Mucosa of descending colon (tissue), 3 donors: ENCODE data around the gene GRK5. TPM values are rescaled to one million over a fixed set of nuclear protein-coding genes. Genes with fewer than 3 reads are reported as not detected.

Experiments
- ATAC-seq: fragments of 200-7000 bp; cut with Tn5 transposase; one replicate; pipeline ENCODE4 v1.9.1; 2020; ENCODE audit warnings: mild to moderate bottlenecking, moderate library complexity
- DNase-seq, 3 donors: peaks; one replicate each; pipeline ENCODE4 v3.0.0-alpha.2; 2020
- H3K36me3 ChIP-seq: fragments of 200-600 bp; one replicate; pipeline ENCODE4 v1.8.0; 2021; ENCODE audit warnings: low read depth, mild to moderate bottlenecking
- H3K4me1 ChIP-seq: fragments of 200-600 bp; one replicate; pipeline ENCODE4 v1.8.0; 2021; ENCODE audit warnings: low read depth, mild to moderate bottlenecking
- H3K4me3 ChIP-seq: fragments of 200-600 bp; one replicate; pipeline ENCODE4 v1.8.0; 2021; ENCODE audit warnings: mild to moderate bottlenecking
- H3K9me3 ChIP-seq: fragments of 200-600 bp; one replicate; pipeline ENCODE4 v1.8.0; 2021; ENCODE audit warnings: mild to moderate bottlenecking
- intact Hi-C, 2 donors: fragments of 100-400 bp; cut with DNase I in 1 of 2; cut with micrococcal nuclease in 1 of 2; formaldehyde crosslinking; loops; one replicate each; pipeline versions ENCODE4 v1.11.0 to v1.11.1; 2022; cut with DNase I, micrococcal nuclease
- total RNA-seq, 3 donors: library from RNA; stranded (reverse); fragmentation: NEBNext Ultra II Directional in 2 of 3; extraction: Animal tissue kit (Norgen Biotek cat#: 25700) in 2 of 3; gene quantifications; one replicate each; pipeline versions ENCODE4 v1.2.1 to v1.2.4, GENCODE V29; 2021 to 2023
- TF ChIP-seq, protein P1 (sequence below): fragments of 200-600 bp; IDR thresholded peaks from one replicate; pipeline ENCODE4 v1.8.0; 2022; ENCODE audit warnings: antibody characterized with exemption, mild to moderate bottlenecking
- donor health status: DM: no; HTN: no; CAD: no; lungs with moderate emphysema.
- donor health status: DM: no; HTN: no; CAD: no.
- donor health status: DM: no; HTN: yes; CAD: no.

GRK5 gene
- total RNA-seq, 3 donors from 2014 or later: 6.6 to 27.1 (median 8.3) TPM

GRCh38 chr10:119342335-119342734 is 135.0 kb downstream of the GRK5 start:
- intact Hi-C loops: no loop called here
- DNase-seq (no peak), ATAC-seq (no peak)
- Histone ChIP-seq H3K9me3 (no peaks in the 10 kb centered on the region), H3K4me1 (no peaks in the 10 kb centered on the region), H3K36me3 (no peaks in the 10 kb centered on the region), H3K4me3 (no peak overlapping the region)
- TF ChIP-seq, protein P1, sequence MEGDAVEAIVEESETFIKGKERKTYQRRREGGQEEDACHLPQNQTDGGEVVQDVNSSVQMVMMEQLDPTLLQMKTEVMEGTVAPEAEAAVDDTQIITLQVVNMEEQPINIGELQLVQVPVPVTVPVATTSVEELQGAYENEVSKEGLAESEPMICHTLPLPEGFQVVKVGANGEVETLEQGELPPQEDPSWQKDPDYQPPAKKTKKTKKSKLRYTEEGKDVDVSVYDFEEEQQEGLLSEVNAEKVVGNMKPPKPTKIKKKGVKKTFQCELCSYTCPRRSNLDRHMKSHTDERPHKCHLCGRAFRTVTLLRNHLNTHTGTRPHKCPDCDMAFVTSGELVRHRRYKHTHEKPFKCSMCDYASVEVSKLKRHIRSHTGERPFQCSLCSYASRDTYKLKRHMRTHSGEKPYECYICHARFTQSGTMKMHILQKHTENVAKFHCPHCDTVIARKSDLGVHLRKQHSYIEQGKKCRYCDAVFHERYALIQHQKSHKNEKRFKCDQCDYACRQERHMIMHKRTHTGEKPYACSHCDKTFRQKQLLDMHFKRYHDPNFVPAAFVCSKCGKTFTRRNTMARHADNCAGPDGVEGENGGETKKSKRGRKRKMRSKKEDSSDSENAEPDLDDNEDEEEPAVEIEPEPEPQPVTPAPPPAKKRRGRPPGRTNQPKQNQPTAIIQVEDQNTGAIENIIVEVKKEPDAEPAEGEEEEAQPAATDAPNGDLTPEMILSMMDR: no peak

DNA sequence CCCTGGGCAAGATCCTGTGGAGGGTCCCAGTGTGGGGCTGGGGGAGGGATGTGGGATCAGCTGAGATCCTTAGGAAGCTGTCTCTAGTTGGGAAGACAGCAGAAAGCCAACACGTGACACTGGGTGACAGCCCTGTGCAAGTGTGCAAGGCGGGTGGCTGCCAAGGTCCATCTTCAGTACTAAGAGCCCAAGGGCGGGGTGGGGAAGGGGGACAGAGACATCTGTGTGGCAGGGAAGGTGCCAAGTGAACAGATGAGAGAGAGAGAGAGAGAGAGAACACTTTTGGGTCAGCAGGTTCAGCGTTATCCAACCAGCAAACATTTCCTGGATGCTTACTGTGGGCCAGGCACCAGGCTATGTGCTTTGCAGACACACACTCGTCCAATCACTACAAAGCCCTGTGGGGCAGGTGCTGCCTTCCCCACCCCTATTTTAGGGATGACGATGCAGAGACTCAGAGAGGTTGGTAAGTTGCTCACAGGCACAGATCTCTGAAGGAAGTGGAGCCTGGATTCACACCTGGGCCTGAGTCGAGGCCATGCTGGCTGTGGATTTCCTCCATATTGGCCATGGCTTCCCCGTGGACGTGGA is 135.7 kb downstream of the GRK5 start:
- H3K4me3 ChIP-seq: no peak overlapping the region
- DNase-seq (no peak), ATAC-seq (no peak)
- no peaks in the 10 kb centered on the region for H3K36me3 ChIP-seq
- intact Hi-C loops: no loop called here
- H3K4me1 ChIP-seq: no peaks in the 10 kb centered on the region
- TF ChIP-seq, protein P1: no peak
- no peaks in the 10 kb centered on the region for H3K9me3 ChIP-seq

DNA sequence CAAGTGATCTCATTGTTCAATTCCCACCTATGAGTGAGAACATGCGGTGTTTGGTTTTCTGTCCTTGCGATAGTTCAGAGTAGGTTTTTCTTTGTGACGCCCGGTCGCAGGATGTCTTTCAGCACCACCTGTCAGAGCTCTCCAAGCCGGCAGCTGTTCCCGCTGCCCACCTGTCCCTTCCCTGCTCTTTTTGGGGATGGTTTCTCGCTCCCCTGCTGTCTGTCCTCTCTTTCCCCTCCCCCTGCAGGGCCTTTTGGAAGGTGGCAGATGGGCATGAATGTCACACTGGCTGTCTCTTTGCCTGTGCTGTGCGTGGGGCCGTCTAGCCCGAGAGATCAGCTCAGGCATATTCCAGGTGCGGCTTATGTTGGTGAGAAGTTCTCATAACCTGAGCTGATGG is 137.0 kb downstream of the GRK5 start:
- Histone ChIP-seq H3K4me1 (no peaks in the 10 kb centered on the region), H3K9me3 (no peaks in the 10 kb centered on the region)
- TF ChIP-seq, protein P1: no peak

DNA sequence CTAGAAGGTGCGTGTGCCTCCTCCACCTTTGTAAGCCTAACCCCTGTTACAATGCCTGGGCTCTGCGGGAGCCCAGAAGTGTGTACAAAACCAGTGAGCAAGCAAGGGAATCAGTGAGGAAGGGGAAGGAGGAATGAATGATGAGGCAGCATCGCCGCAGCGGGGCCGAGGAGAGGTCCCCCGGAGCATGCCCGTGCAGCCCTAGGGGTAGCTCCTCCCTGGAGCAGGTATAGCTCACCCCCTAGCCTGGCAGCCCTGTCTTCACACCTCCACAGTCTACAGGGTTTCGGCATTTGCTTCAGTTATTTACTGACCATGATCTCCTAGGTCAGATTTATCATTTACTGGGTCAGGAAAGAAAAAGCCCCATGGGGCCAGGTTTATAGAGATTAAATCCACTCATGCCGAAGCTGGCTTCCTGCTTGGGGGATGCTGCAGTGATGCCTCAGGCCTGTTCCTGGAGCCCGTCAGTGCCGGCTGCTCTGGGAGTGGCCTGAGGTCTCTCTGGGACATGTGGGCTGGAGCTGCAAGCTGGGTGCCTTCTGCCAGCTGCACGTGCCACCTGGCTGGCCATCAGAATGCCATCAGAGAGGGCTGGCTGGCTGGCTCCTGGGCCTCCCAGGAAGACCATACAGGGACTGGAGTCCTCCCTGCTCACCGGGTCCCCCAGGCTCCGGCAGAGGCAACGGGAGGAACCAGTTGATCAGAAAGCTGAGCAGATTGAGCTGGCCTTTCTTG is 138.9 kb downstream of the GRK5 start:
- Histone ChIP-seq H3K9me3 (no peaks in the 10 kb centered on the region), H3K4me1 (no peaks in the 10 kb centered on the region), H3K36me3 (no peaks in the 10 kb centered on the region), H3K4me3 (no peak overlapping the region)
- intact Hi-C loops: no loop called here
- TF ChIP-seq, protein P1: no peak
- ATAC-seq (no peak), DNase-seq (no peak)

More for the DNA sequence above, 137.0 kb downstream of the GRK5 start:
- Histone ChIP-seq H3K4me3 (no peak overlapping the region), H3K36me3 (no peaks in the 10 kb centered on the region)
- ATAC-seq: no peak
- intact Hi-C loops: no loop called here
- DNase-seq: no peak

DNA sequence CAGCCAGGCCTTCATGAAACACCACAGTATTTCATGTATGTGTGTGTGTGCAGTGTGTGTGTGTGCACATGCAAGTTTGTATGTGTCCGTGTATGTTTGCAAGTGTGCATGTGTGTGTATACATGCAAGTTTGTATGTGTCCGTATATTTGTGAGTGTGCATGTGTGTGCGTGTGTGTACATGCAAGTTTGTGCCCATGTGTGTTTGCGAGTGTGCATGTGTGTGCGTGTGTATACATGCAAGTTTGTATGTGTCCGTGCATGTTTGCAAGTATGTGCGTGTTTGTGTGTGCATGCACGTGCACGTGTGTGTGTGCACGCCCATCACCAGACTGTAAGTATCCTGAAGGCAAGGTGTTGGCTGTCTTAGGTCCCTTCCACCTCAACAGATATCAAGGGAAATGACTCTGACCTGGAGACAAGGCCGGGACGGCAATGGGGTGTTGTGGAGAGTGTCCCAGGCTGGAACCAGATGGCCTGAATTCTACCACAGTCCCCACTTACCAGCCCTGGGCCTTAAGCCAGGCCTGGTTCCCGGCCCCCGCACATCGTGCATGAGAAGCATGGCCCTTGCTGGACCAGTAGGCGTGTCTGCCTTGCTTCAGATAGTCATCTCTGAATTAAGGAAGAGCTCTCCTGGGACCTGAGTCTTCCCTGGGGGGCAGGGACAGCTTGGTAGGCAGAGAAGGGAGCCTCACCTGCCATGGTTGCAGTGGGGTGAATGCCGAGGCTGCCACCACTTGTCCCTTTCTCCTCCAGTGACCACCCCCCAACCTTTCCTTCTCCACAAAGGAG is 140.0 kb downstream of the GRK5 start:
- H3K4me1 ChIP-seq: no peaks in the 10 kb centered on the region
- no peaks in the 10 kb centered on the region for H3K9me3 ChIP-seq
- DNase-seq (no peak), ATAC-seq (no peak)
- intact Hi-C loops: no loop called here
- H3K36me3 ChIP-seq: no peaks in the 10 kb centered on the region
- TF ChIP-seq, protein P1: no peak
- no peak overlapping the region for H3K4me3 ChIP-seq
